GM19099 (cell line): ENCODE results near the gene DPYD.

Experiments used
- POLR2A ChIP-seq: IDR thresholded peaks from 3 replicates; pipeline ENCODE4 v1.6.1; 2011; ENCODE audit warnings: low read depth; ENCODE audit not compliant: insufficient read length; ENCODE audit errors: extremely low read depth

DPYD gene

GRCh38 chr1:97332716-97333115, 588.1 kb downstream of the DPYD start:
- no peak for TF ChIP-seq POLR2A

- TF ChIP-seq POLR2A = no peak
These were observed 589.7 kb downstream of the DPYD start for GRCh38 chr1:97331165-97331564.

GRCh38 chr1:97314685-97315084, 606.1 kb downstream of the DPYD start:
- TF ChIP-seq POLR2A = no peak

- TF ChIP-seq POLR2A = no peak
These were observed 612.7 kb downstream of the DPYD start for GRCh38 chr1:97308131-97308530.

- no peak for TF ChIP-seq POLR2A
These were observed 613.3 kb downstream of the DPYD start for GRCh38 chr1:97307568-97307967.

GRCh38 chr1:97307151-97307550, 613.7 kb downstream of the DPYD start:
- TF ChIP-seq POLR2A = no peak

- no peak for TF ChIP-seq POLR2A
These were observed 614.3 kb downstream of the DPYD start for GRCh38 chr1:97306504-97306903.

GRCh38 chr1:97304366-97304765, 616.5 kb downstream of the DPYD start:
- no peak for TF ChIP-seq POLR2A

- no peak for TF ChIP-seq POLR2A
These were observed 621.9 kb downstream of the DPYD start for GRCh38 chr1:97298966-97299365.

GRCh38 chr1:97297611-97298010, 623.2 kb downstream of the DPYD start:
- TF ChIP-seq POLR2A = no peak

- TF ChIP-seq POLR2A = no peak
These were observed 638.9 kb downstream of the DPYD start for GRCh38 chr1:97281962-97282361.

- TF ChIP-seq POLR2A = no peak
These were observed 642.8 kb downstream of the DPYD start for GRCh38 chr1:97277891-97278654.

GRCh38 chr1:97271916-97272788, 648.7 kb downstream of the DPYD start:
- TF ChIP-seq POLR2A = no peak

- TF ChIP-seq POLR2A = no peak
These were observed 650.1 kb downstream of the DPYD start for GRCh38 chr1:97270508-97271307.

- no peak for TF ChIP-seq POLR2A
These were observed 655.2 kb downstream of the DPYD start for GRCh38 chr1:97265630-97266029.

GRCh38 chr1:97262842-97263241, 658.0 kb downstream of the DPYD start:
- TF ChIP-seq POLR2A = no peak

GRCh38 chr1:97258597-97258996, 662.2 kb downstream of the DPYD start:
- TF ChIP-seq POLR2A = no peak
